ENCODE results near the gene SYNGR3. TPM values are rescaled to one million over a fixed set of nuclear protein-coding genes. Genes with fewer than 3 reads are reported as not detected.
A peak's percentile ranks its signal among the peaks of the same experiment; 100 is the strongest.

SYNGR3 gene
- polyA plus RNA-seq, 1 donor from 2014 or later = 61.0 TPM

- Histone ChIP-seq H2AFZ (ENCODE audit: low read depth, low read length) (no peak overlapping the region), H3F3A (ENCODE audit: insufficient read depth, low read length, poor library complexity, severe bottlenecking) (no peaks in the 10 kb centered on the region), H3K79me2 (replicated peaks; ENCODE audit: insufficient read depth, low read length) (peaks cover 18% of the 10 kb centered on the region), H3K4me2 (ENCODE audit: low read length) (no peak overlapping the region), H3K36me3 (ENCODE audit: insufficient read depth, low read length) (no peaks in the 10 kb centered on the region), H3K9me3 (ENCODE audit: low read length) (no peaks in the 10 kb centered on the region), H3K9me2 (ENCODE audit: insufficient read depth, low read length) (no peaks in the 10 kb centered on the region), H3K27me3 (ENCODE audit: insufficient read depth, low read depth, low read length) (no peaks in the 10 kb centered on the region), H3K9ac (ENCODE audit: low read length) (peak overlapping the region; percentile 96), H3K4me3 (ENCODE audit: low read length) (peak overlapping the region; percentile 97), H4K20me1 (ENCODE audit: insufficient read depth) (no peaks in the 10 kb centered on the region), H3K27ac (ENCODE audit: low read length) (no peak overlapping the region)
- no peak for TF ChIP-seq REST (IDR thresholded peaks at IDR 0.05; ENCODE audit: borderline replicate concordance)
- no peak for TF ChIP-seq EZH2 (IDR thresholded peaks at IDR 0.05; ENCODE audit: borderline replicate concordance, insufficient read depth, low read length, poor library complexity, severe bottlenecking)
- TF ChIP-seq EP300 (conservative IDR thresholded peaks at IDR 0.05; ENCODE audit: poor library complexity, severe bottlenecking) = no peak
- TF ChIP-seq TAF1 (IDR thresholded peaks at IDR 0.05; ENCODE audit: low read depth) = no peak
- TF ChIP-seq POLR2AphosphoS5 (IDR thresholded peaks at IDR 0.05) = no peak
- TF ChIP-seq SMC3 (conservative IDR thresholded peaks at IDR 0.05; ENCODE audit: poor library complexity) = no peak
- no peak for TF ChIP-seq MXI1 (conservative IDR thresholded peaks at IDR 0.05; ENCODE audit: poor library complexity, severe bottlenecking)
- no peak for TF ChIP-seq CTCF (IDR thresholded peaks at IDR 0.05; ENCODE audit: poor library complexity, severe bottlenecking)
- TF ChIP-seq RAD21 (conservative IDR thresholded peaks at IDR 0.05) = no peak
Measured at GRCh38 chr16:1960665-1961630, 28.8 kb upstream of the SYNGR3 start.

DNA sequence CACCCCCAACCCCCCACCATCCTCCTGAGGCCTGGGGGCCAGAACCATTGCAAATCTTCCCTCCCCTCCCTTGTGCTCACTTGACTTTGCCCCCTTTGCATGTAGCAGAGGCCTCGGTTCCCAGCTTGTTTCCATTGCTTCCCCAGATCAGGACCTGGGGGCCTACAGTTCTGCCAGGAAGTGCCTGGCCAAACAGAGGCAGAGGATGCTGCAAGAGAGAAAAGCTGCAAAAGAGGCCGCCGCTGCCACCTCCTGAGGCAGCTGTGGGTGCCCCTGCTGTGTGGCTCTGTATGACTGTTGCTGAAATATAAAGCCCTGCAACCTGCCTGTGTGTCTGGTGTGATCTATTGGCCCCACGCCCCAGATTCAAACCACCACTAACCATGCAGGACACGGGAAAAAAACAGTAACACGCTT is 28.1 kb upstream of the SYNGR3 start:
- Histone ChIP-seq H3K4me2 (ENCODE audit: low read length) (no peak overlapping the region), H3K4me3 (ENCODE audit: low read length) (no peak overlapping the region), H3K36me3 (ENCODE audit: insufficient read depth, low read length) (no peaks in the 10 kb centered on the region), H3K9me2 (ENCODE audit: insufficient read depth, low read length) (no peaks in the 10 kb centered on the region), H3K9me3 (ENCODE audit: low read length) (no peaks in the 10 kb centered on the region), H3K27ac (ENCODE audit: low read length) (no peak overlapping the region), H2AFZ (ENCODE audit: low read depth, low read length) (no peak overlapping the region), H3K9ac (ENCODE audit: low read length) (no peak overlapping the region), H3K79me2 (replicated peaks; ENCODE audit: insufficient read depth, low read length) (peaks cover 19% of the 10 kb centered on the region), H3F3A (ENCODE audit: insufficient read depth, low read length, poor library complexity, severe bottlenecking) (no peaks in the 10 kb centered on the region), H3K27me3 (ENCODE audit: insufficient read depth, low read depth, low read length) (no peaks in the 10 kb centered on the region), H4K20me1 (ENCODE audit: insufficient read depth) (no peaks in the 10 kb centered on the region)
- no peak for TF ChIP-seq POLR2AphosphoS5 (IDR thresholded peaks at IDR 0.05)
- no peak for TF ChIP-seq RAD21 (conservative IDR thresholded peaks at IDR 0.05)
- no peak for TF ChIP-seq MXI1 (conservative IDR thresholded peaks at IDR 0.05; ENCODE audit: poor library complexity, severe bottlenecking)
- no peak for TF ChIP-seq REST (IDR thresholded peaks at IDR 0.05; ENCODE audit: borderline replicate concordance)
- no peak for TF ChIP-seq EP300 (conservative IDR thresholded peaks at IDR 0.05; ENCODE audit: poor library complexity, severe bottlenecking)
- TF ChIP-seq CTCF (IDR thresholded peaks at IDR 0.05; ENCODE audit: poor library complexity, severe bottlenecking) = no peak
- no peak for TF ChIP-seq SMC3 (conservative IDR thresholded peaks at IDR 0.05; ENCODE audit: poor library complexity)
- TF ChIP-seq EZH2 (IDR thresholded peaks at IDR 0.05; ENCODE audit: borderline replicate concordance, insufficient read depth, low read length, poor library complexity, severe bottlenecking) = no peak
- TF ChIP-seq TAF1 (IDR thresholded peaks at IDR 0.05; ENCODE audit: low read depth) = no peak
